Measurements from ENCODE around the gene TOP2A. TPM values are rescaled to one million over a fixed set of nuclear protein-coding genes. Genes with fewer than 3 reads are reported as not detected.
A peak's percentile ranks its signal among the peaks of the same experiment; 100 is the strongest.
"Not testable (repeated sequence)": the region's sequence is repeated elsewhere in the genome, so short reads cannot be mapped to it uniquely, and the experiment has no call there.

TOP2A gene
- total and polyA plus RNA-seq, 9 of the 15 experiments (the other 6 are each of a cell fraction or from before 2014, with no cell fraction given): 133 to 347 (median 259) TPM

DNA sequence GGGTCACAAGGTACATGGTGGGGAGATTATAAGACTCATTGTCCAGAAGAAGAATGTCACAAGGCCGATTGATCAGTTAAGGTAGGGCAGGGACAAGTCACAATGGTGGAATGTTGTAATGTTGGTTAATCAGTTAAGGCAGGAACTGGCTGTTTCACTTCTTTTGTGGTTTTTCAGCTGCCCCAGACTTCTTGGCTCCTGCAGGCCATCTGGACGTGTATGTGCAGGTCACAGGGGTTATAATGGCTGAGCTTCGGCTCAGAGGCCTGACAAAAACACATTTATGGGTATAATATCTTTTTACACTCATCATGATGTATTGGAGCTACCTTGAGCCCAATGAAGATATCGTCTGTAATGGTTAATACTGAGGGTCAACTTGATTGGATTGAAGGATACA is 45.1 kb downstream of the TOP2A start (continued):
- peak; percentile 76; the same call in 1 of the 2 replicates for TF ChIP-seq IFI16 (CRISPR knock-in tag; IDR thresholded peaks at IDR 0.05)
- TF ChIP-seq ZNF311 (CRISPR knock-in tag; IDR thresholded peaks at IDR 0.05): peak; percentile 78; the same call in 1 of the 2 replicates
- TF ChIP-seq TRIM24 (IDR thresholded peaks at IDR 0.05): peak; percentile 83 to 91
- TF ChIP-seq ILK (tag; IDR thresholded peaks at IDR 0.05; ENCODE audit: borderline replicate concordance, low read depth): 0 out of 2 replicates have a peak, but pooled peaks have one; percentile 14
- peak; percentile 44; the same call in 1 of the 2 replicates for TF ChIP-seq ZNF41 (CRISPR knock-in tag; conservative IDR thresholded peaks at IDR 0.05)
- TF ChIP-seq TEAD1 (CRISPR knock-in tag; IDR thresholded peaks at IDR 0.05): peak in 1 of 2 experiments; percentile 86; a peak in 2 of 4 replicates
- TF ChIP-seq ZBTB34 (CRISPR knock-in tag; IDR thresholded peaks at IDR 0.05): peak; percentile 63; the same call in 1 of the 2 replicates
- peak; percentile 10; the same call in 1 of the 2 replicates for TF ChIP-seq TEAD4 (IDR thresholded peaks at IDR 0.05; ENCODE audit: low read length)
- TF ChIP-seq TEAD4 (CRISPR knock-in tag; IDR thresholded peaks at IDR 0.05; ENCODE audit: borderline replicate concordance): not testable (repeated sequence)
- peak; percentile 18; the same call in 1 of the 2 replicates for TF ChIP-seq TAL1 (IDR thresholded peaks at IDR 0.05)
- peak; percentile 75; the same call in 1 of the 2 replicates for TF ChIP-seq ZNF445 (CRISPR knock-in tag; IDR thresholded peaks at IDR 0.05; ENCODE audit: low read depth)
- peak; percentile 28; the same call in 1 of the 2 replicates for TF ChIP-seq TFAP4 (CRISPR knock-in tag; IDR thresholded peaks at IDR 0.05; ENCODE audit: borderline replicate concordance)
- peak; percentile 90 for TF ChIP-seq TRIM28 (IDR thresholded peaks at IDR 0.05)
- TF ChIP-seq, protein P1, sequence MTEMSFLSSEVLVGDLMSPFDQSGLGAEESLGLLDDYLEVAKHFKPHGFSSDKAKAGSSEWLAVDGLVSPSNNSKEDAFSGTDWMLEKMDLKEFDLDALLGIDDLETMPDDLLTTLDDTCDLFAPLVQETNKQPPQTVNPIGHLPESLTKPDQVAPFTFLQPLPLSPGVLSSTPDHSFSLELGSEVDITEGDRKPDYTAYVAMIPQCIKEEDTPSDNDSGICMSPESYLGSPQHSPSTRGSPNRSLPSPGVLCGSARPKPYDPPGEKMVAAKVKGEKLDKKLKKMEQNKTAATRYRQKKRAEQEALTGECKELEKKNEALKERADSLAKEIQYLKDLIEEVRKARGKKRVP (CRISPR knock-in tag; IDR thresholded peaks at IDR 0.05): 0 out of 2 replicates have a peak, but pooled peaks have one; percentile 14
- TF ChIP-seq, protein P2, sequence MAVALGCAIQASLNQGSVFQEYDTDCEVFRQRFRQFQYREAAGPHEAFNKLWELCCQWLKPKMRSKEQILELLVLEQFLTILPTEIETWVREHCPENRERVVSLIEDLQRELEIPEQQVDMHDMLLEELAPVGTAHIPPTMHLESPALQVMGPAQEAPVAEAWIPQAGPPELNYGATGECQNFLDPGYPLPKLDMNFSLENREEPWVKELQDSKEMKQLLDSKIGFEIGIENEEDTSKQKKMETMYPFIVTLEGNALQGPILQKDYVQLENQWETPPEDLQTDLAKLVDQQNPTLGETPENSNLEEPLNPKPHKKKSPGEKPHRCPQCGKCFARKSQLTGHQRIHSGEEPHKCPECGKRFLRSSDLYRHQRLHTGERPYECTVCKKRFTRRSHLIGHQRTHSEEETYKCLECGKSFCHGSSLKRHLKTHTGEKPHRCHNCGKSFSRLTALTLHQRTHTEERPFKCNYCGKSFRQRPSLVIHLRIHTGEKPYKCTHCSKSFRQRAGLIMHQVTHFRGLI (CRISPR knock-in tag; IDR thresholded peaks at IDR 0.05): peak; percentile 69; the same call in 1 of the 2 replicates
- TF ChIP-seq ZFP1 (CRISPR knock-in tag; IDR thresholded peaks at IDR 0.05): 0 out of 2 replicates have a peak, but pooled peaks have one; percentile 44
- TF ChIP-seq CBFA2T2 (conservative IDR thresholded peaks at IDR 0.05): peak; percentile 49
- TF ChIP-seq ZNF395 (CRISPR knock-in tag; IDR thresholded peaks at IDR 0.05): peak; percentile 39; the same call in 1 of the 2 replicates
- peak in 1 of 3 experiments; percentile 31 for TF ChIP-seq YY1 (IDR thresholded peaks at IDR 0.05; ENCODE audit: borderline replicate concordance in 1 of 3, control insufficient read depth in 1 of 3, extremely low read depth in 1 of 3, insufficient read depth in 3 of 3, insufficient read length in 1 of 3, insufficient replicate concordance in 2 of 3, low read depth in 1 of 3, low read length in 2 of 3)
